HCT116 (cell line): Measurements from ENCODE around the gene NEUROD1.

Experiments
- EZH2 ChIP-seq: fragments of 200-600 bp; sonication (generic); IDR thresholded peaks from 2 replicates; pipeline ENCODE4 v1.6.1; 2017; ENCODE audit warnings: antibody characterized with exemption, mixed run types
- TF ChIP-seq, protein P1 (sequence below), 3 experiments: fragments of 200-600 bp in 1 of 3; sonication (generic) in 1 of 3; IDR thresholded peaks in 2 of 3; conservative IDR thresholded peaks in 1 of 3; 2 replicates each; pipeline ENCODE4 v1.5.1; 2012 to 2017; ENCODE audit warnings: low read depth in 2 of 3, low read length in 2 of 3, antibody characterized with exemption in 1 of 3, borderline replicate concordance in 1 of 3, control low read depth in 1 of 3, mild to moderate bottlenecking in 1 of 3, mixed read lengths in 1 of 3, mixed run types in 1 of 3, moderate library complexity in 1 of 3; ENCODE audit not compliant: insufficient read depth in 1 of 3

DNA sequence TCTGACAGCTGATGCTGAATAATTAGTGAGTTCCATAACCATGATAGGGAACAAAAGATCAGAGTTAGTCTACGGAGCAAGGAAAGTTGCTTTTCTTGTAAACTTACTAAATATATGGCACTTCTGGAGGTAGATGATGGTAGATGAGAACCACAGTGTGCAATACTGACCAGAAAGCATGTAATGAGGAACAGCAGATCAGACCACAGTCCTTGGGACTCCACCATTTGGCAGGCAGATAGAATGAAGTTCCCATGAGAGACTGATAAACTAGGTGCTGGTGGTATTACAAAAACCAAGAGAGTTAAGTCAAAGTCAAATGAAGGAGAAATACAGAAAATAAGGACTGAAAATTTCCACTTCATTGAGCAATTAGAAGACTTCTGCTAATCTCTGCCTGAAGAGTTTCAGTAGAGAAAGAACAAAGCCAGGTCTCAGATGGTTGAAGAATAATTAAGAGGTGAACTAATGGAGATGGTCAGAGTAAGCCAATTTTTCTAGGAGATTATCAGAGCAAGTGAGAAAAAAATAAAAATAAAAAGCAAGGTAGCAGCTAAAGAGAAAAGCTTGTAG lies 33.8 kb downstream of the NEUROD1 start:
- TF ChIP-seq, protein P1, sequence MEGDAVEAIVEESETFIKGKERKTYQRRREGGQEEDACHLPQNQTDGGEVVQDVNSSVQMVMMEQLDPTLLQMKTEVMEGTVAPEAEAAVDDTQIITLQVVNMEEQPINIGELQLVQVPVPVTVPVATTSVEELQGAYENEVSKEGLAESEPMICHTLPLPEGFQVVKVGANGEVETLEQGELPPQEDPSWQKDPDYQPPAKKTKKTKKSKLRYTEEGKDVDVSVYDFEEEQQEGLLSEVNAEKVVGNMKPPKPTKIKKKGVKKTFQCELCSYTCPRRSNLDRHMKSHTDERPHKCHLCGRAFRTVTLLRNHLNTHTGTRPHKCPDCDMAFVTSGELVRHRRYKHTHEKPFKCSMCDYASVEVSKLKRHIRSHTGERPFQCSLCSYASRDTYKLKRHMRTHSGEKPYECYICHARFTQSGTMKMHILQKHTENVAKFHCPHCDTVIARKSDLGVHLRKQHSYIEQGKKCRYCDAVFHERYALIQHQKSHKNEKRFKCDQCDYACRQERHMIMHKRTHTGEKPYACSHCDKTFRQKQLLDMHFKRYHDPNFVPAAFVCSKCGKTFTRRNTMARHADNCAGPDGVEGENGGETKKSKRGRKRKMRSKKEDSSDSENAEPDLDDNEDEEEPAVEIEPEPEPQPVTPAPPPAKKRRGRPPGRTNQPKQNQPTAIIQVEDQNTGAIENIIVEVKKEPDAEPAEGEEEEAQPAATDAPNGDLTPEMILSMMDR (IDR thresholded peaks at IDR 0.05 in 2 of 3, conservative IDR thresholded peaks at IDR 0.05 in 1 of 3; ENCODE audit: borderline replicate concordance in 1 of 3, insufficient read depth in 1 of 3, low read depth in 2 of 3, low read length in 2 of 3) = no peak
- no peak for TF ChIP-seq EZH2
